Suprapubic skin (tissue), 4 donors: Measurements from ENCODE around the gene MADD.

Source experiments
- EP300 ChIP-seq: sonication (generic); formaldehyde crosslinking; IDR thresholded peaks from one replicate; pipeline ENCODE4 v1.6.1; 2017; ENCODE audit warnings: antibody characterized with exemption
- POLR2A ChIP-seq, 2 donors: fragments of 450-650 bp; IDR thresholded peaks; one replicate each; pipeline ENCODE4 v1.6.1; 2017; ENCODE audit warnings: antibody characterized with exemption in 2 of 2, mild to moderate bottlenecking in 2 of 2, moderate library complexity in 2 of 2
- POLR2AphosphoS5 ChIP-seq, 3 donors: sonication (generic); formaldehyde crosslinking; IDR thresholded peaks; one replicate each; pipeline ENCODE4 v1.6.1; 2017; ENCODE audit warnings: antibody characterized with exemption in 3 of 3
- TF ChIP-seq, protein P1 (sequence below), 2 donors: fragments of 200-600 bp in 1 of 2; fragments of 450-650 bp in 1 of 2; sonication (generic) in 1 of 2; IDR thresholded peaks; one replicate each; pipeline ENCODE4 v1.5.1; 2016 to 2019; ENCODE audit warnings: antibody characterized with exemption in 2 of 2, mild to moderate bottlenecking in 1 of 2, moderate library complexity in 1 of 2

DNA sequence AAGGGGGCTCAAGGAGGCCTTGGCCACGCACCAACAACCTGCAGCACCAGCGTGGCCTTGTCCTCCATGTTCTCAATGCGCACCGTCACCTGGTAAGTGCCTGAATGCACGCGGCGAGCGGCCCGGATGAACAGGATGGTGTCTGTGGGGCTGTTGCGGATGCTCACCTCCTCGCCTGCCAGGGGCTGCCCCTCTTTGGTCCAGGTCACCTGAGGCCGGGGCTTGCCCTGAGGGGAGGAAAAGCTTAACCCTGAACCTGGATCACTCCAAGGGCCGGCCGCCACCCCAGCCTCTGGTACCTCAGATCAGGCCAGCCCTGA, 63.6 kb downstream of the MADD start:
- TF ChIP-seq, protein P1, sequence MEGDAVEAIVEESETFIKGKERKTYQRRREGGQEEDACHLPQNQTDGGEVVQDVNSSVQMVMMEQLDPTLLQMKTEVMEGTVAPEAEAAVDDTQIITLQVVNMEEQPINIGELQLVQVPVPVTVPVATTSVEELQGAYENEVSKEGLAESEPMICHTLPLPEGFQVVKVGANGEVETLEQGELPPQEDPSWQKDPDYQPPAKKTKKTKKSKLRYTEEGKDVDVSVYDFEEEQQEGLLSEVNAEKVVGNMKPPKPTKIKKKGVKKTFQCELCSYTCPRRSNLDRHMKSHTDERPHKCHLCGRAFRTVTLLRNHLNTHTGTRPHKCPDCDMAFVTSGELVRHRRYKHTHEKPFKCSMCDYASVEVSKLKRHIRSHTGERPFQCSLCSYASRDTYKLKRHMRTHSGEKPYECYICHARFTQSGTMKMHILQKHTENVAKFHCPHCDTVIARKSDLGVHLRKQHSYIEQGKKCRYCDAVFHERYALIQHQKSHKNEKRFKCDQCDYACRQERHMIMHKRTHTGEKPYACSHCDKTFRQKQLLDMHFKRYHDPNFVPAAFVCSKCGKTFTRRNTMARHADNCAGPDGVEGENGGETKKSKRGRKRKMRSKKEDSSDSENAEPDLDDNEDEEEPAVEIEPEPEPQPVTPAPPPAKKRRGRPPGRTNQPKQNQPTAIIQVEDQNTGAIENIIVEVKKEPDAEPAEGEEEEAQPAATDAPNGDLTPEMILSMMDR (IDR thresholded peaks at IDR 0.05): no peak
- TF ChIP-seq EP300: no peak
- TF ChIP-seq POLR2AphosphoS5 (IDR thresholded peaks at IDR 0.05): no peak
- no peak for TF ChIP-seq POLR2A (IDR thresholded peaks at IDR 0.05)
